Measurements from ENCODE around the gene DLG2. TPM values are rescaled to one million over a fixed set of nuclear protein-coding genes. Genes with fewer than 3 reads are reported as not detected.

The DLG2 gene
- total and polyA plus RNA-seq, 2 of the 4 experiments (the other 2 are of a cell fraction), result 0.31 to 0.36 TPM

DNA sequence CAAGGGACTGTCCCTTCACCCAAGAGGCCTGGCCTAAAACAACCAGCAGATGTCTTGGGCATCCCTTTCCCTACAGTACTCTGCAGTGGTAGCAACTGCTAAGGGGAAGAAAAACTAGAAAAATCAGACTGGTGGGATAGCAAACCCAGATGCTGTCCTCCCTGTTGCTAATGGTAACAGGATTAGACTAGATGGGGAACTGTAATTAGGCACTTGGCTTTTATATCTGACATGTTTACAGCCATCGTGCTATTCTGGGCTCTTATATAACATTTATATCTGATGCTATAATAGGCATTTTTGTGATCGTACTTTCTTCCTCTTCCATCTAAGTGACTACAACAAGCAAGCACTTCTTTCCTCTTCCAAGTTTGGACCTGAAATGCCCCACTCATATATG, 316.7 kb downstream of the DLG2 start:
- intact Hi-C loops (cut with micrococcal nuclease) (no loop called here), in situ Hi-C loops (cut with MboI; ENCODE audit: low sequenced_read_pairs) (no loop called here), dilution Hi-C loops (cut with HindIII; ENCODE audit: low sequenced_read_pairs, unreplicated experiment) (no loop called here)
- no peaks in the 10 kb centered on the region for H3K9me1 ChIP-seq (ENCODE audit: insufficient read depth, low read length)
- H3K79me1 ChIP-seq (ENCODE audit: low read depth in 1 of 2, low read length in 2 of 2), result no peaks in the 10 kb centered on the region
- H3K27me3 ChIP-seq (ENCODE audit: control insufficient read depth, insufficient read depth, low read length), result no peaks in the 10 kb centered on the region
- no peak overlapping the region for H2BK5ac ChIP-seq (ENCODE audit: low read depth, low read length, poor library complexity, severe bottlenecking)
- H2AK5ac ChIP-seq (ENCODE audit: low read depth, low read length), result no peak overlapping the region
- no peak overlapping the region for H3K4me2 ChIP-seq (ENCODE audit: low read depth, low read length)
- ChIA-PET CTCF (interaction anchor here (0.6 kb wide), 1 partner anchor 49 kb away, joined by 3 read pairs; no protein-coding TSS in a partner anchor), POLR2A (ENCODE audit: unreplicated experiment) (no interaction called here)
- DNase-seq, result no peak
- H2BK120ac ChIP-seq (ENCODE audit: low read depth, low read length), result no peak overlapping the region
- no peak overlapping the region for H3K56ac ChIP-seq (ENCODE audit: extremely low read depth, insufficient read depth, low read length)
- no peak overlapping the region for H3K4ac ChIP-seq (ENCODE audit: low read depth, low read length)
- no peak overlapping the region for H3K9ac ChIP-seq (ENCODE audit: low read depth, low read length)
- no CpG with 5 or more reads among the region's 2 CpGs for WGBS, 2 experiments (ENCODE audit: extremely low coverage in 2 of 2, insufficient read length in 1 of 2)
- no peak overlapping the region for H2BK15ac ChIP-seq (ENCODE audit: low read depth, low read length)
- no peak overlapping the region for H4K91ac ChIP-seq (ENCODE audit: insufficient read depth, low read depth, low read length)
- H3K9me3 ChIP-seq (ENCODE audit: control insufficient read depth, insufficient read depth, low read length), result no peaks in the 10 kb centered on the region
- no peak overlapping the region for H3K27ac ChIP-seq (ENCODE audit: insufficient read depth, low read length)
- ATAC-seq (ENCODE audit: low read depth), result no peak
- TF ChIP-seq CEBPB (IDR thresholded peaks at IDR 0.05; ENCODE audit: low read depth, low read length), result no peak
- no peak for TF ChIP-seq SMC3 (IDR thresholded peaks at IDR 0.05; ENCODE audit: low read depth, low read length)
- no peak for TF ChIP-seq CHD1 (IDR thresholded peaks at IDR 0.05; ENCODE audit: low read depth, low read length)
- no peak for TF ChIP-seq RCOR1 (IDR thresholded peaks at IDR 0.05; ENCODE audit: insufficient replicate concordance, low read length)
- no peak for TF ChIP-seq MAFK (IDR thresholded peaks at IDR 0.05; ENCODE audit: low read depth, low read length)
- TF ChIP-seq FOS (IDR thresholded peaks at IDR 0.05; ENCODE audit: low read depth, low read length), result no peak
- TF ChIP-seq USF2 (IDR thresholded peaks at IDR 0.05; ENCODE audit: low read depth, low read length), result no peak
- no peak for TF ChIP-seq RAD21 (IDR thresholded peaks at IDR 0.05; ENCODE audit: low read length)
- no peak overlapping the region for H3K18ac ChIP-seq (ENCODE audit: low read depth, low read length)
- H2BK20ac ChIP-seq (ENCODE audit: low read depth, low read length), result no peak overlapping the region
- H4K5ac ChIP-seq (ENCODE audit: low read depth, low read length), result no peak overlapping the region
- H3K4me1 ChIP-seq (ENCODE audit: control insufficient read depth, insufficient read depth, low read length), result no peaks in the 10 kb centered on the region
- no peaks in the 10 kb centered on the region for H3K36me3 ChIP-seq (ENCODE audit: control insufficient read depth, insufficient read depth, low read length)
- H3K14ac ChIP-seq (replicated peaks; ENCODE audit: low read depth, low read length), result no peak overlapping the region
- no peak overlapping the region for H3K4me3 ChIP-seq (ENCODE audit: insufficient read depth, low read depth, low read length)
- no peak overlapping the region for H2AK9ac ChIP-seq (replicated peaks; ENCODE audit: low read depth, low read length, poor library complexity)
- H4K20me1 ChIP-seq (ENCODE audit: insufficient read depth, low read length), result no peaks in the 10 kb centered on the region
- no peak overlapping the region for H2AFZ ChIP-seq (replicated peaks; ENCODE audit: low read length, poor library complexity)
- H3K23ac ChIP-seq (ENCODE audit: low read depth, low read length), result no peak overlapping the region
- no peak overlapping the region for H4K8ac ChIP-seq (ENCODE audit: low read depth in 2 of 2, low read length in 2 of 2)
- BruUV-seq (replicated peaks), result no TSS peak

Measured in IMR-90 (cell line).